ENCODE data around the gene DENND1A.

DENND1A gene

GRCh38 chr9:123349691-123350480, 580.0 kb downstream of the DENND1A start:
- peak; percentile 80 for DNase-seq
- Mint-ChIP-seq H3K9me3 (no peaks in the 10 kb centered on the region), H3K4me1 (peaks cover 17% of the 10 kb centered on the region), H3K27ac (no peak overlapping the region), H3K36me3 (ENCODE audit: low read depth) (no peaks in the 10 kb centered on the region), H3K4me3 (no peak overlapping the region), H3K27me3 (ENCODE audit: low read depth, poor library complexity) (peaks cover 33% of the 10 kb centered on the region)
- TF ChIP-seq CTCF (IDR thresholded peaks at IDR 0.05) = peak; percentile 98

GRCh38 chr9:123349033-123349432, 580.9 kb downstream of the DENND1A start:
- no peak overlapping the region for H3K4me3 Mint-ChIP-seq
- no peaks in the 10 kb centered on the region for H3K36me3 Mint-ChIP-seq (ENCODE audit: low read depth)
- no peak overlapping the region for H3K27ac Mint-ChIP-seq
- peaks cover 11% of the 10 kb centered on the region for H3K4me1 Mint-ChIP-seq
- H3K9me3 Mint-ChIP-seq = no peaks in the 10 kb centered on the region
- no peak for DNase-seq
- TF ChIP-seq CTCF (IDR thresholded peaks at IDR 0.05) = no peak
- H3K27me3 Mint-ChIP-seq (ENCODE audit: low read depth, poor library complexity) = peaks cover 30% of the 10 kb centered on the region

GRCh38 chr9:123348317-123348992, 581.5 kb downstream of the DENND1A start:
- Mint-ChIP-seq H3K27ac (no peak overlapping the region), H3K36me3 (ENCODE audit: low read depth) (no peaks in the 10 kb centered on the region), H3K9me3 (no peaks in the 10 kb centered on the region), H3K27me3 (ENCODE audit: low read depth, poor library complexity) (peaks cover 29% of the 10 kb centered on the region), H3K4me3 (no peak overlapping the region), H3K4me1 (peaks cover 13% of the 10 kb centered on the region)
- TF ChIP-seq CTCF (IDR thresholded peaks at IDR 0.05) = no peak
- no peak for DNase-seq

GRCh38 chr9:123347289-123348060, 582.5 kb downstream of the DENND1A start:
- H3K36me3 Mint-ChIP-seq (ENCODE audit: low read depth) = no peaks in the 10 kb centered on the region
- H3K9me3 Mint-ChIP-seq = no peaks in the 10 kb centered on the region
- no peak for TF ChIP-seq CTCF (IDR thresholded peaks at IDR 0.05)
- H3K4me3 Mint-ChIP-seq = no peak overlapping the region
- H3K4me1 Mint-ChIP-seq = peaks cover 17% of the 10 kb centered on the region
- H3K27me3 Mint-ChIP-seq (ENCODE audit: low read depth, poor library complexity) = peaks cover 21% of the 10 kb centered on the region
- no peak overlapping the region for H3K27ac Mint-ChIP-seq
- no peak for DNase-seq

- Mint-ChIP-seq H3K9me3 (no peaks in the 10 kb centered on the region), H3K4me1 (peaks cover 21% of the 10 kb centered on the region)
These were observed 583.1 kb downstream of the DENND1A start for GRCh38 chr9:123346826-123347225.

More at GRCh38 chr9:123346826-123347225, 583.1 kb downstream of the DENND1A start:
- no peak overlapping the region for H3K4me3 Mint-ChIP-seq
- H3K27me3 Mint-ChIP-seq (ENCODE audit: low read depth, poor library complexity) = peaks cover 14% of the 10 kb centered on the region
- no peaks in the 10 kb centered on the region for H3K36me3 Mint-ChIP-seq (ENCODE audit: low read depth)
- no peak for DNase-seq
- H3K27ac Mint-ChIP-seq = no peak overlapping the region
- no peak for TF ChIP-seq CTCF (IDR thresholded peaks at IDR 0.05)
